ENCODE results near the gene MAP3K7. TPM values are rescaled to one million over a fixed set of nuclear protein-coding genes. Genes with fewer than 3 reads are reported as not detected.

MAP3K7 gene
- total RNA-seq, 2 donors from 2014 or later: 40.1 to 50.9 TPM

- Mint-ChIP-seq H3K4me1 (peaks cover 26% of the 10 kb centered on the region), H3K27ac (no peak overlapping the region), H3K9me3 (no peaks in the 10 kb centered on the region), H3K27me3 (ENCODE audit: insufficient read depth) (no peaks in the 10 kb centered on the region), H3K4me3 (no peak overlapping the region), H3K36me3 (ENCODE audit: low read depth) (no peaks in the 10 kb centered on the region)
- TF ChIP-seq, protein P1, sequence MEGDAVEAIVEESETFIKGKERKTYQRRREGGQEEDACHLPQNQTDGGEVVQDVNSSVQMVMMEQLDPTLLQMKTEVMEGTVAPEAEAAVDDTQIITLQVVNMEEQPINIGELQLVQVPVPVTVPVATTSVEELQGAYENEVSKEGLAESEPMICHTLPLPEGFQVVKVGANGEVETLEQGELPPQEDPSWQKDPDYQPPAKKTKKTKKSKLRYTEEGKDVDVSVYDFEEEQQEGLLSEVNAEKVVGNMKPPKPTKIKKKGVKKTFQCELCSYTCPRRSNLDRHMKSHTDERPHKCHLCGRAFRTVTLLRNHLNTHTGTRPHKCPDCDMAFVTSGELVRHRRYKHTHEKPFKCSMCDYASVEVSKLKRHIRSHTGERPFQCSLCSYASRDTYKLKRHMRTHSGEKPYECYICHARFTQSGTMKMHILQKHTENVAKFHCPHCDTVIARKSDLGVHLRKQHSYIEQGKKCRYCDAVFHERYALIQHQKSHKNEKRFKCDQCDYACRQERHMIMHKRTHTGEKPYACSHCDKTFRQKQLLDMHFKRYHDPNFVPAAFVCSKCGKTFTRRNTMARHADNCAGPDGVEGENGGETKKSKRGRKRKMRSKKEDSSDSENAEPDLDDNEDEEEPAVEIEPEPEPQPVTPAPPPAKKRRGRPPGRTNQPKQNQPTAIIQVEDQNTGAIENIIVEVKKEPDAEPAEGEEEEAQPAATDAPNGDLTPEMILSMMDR (conservative IDR thresholded peaks at IDR 0.05): no peak
- Histone ChIP-seq H3K4me3 (ENCODE audit: low read length) (no peak overlapping the region), H3K9me3 (ENCODE audit: control insufficient read depth, low read length) (no peaks in the 10 kb centered on the region), H3K9ac (ENCODE audit: extremely low read depth, low read length, poor library complexity, severe bottlenecking) (no peak overlapping the region), H3K4me1 (ENCODE audit: control insufficient read depth, insufficient read depth, low read length) (peaks cover 10% of the 10 kb centered on the region), H3K27ac (ENCODE audit: low read depth, low read length) (no peak overlapping the region), H3K27me3 (ENCODE audit: control insufficient read depth, insufficient read depth, low read length, poor library complexity, severe bottlenecking) (no peaks in the 10 kb centered on the region), H3K36me3 (ENCODE audit: control insufficient read depth, insufficient read depth, low read length) (no peaks in the 10 kb centered on the region)
- DNase-seq: no peak
- 83 to 100% methylated on average over 1 to 2 of the region's 2 CpGs for WGBS, 2 experiments (ENCODE audit: insufficient coverage in 1 of 2, insufficient read length in 1 of 2)
Measured at GRCh38 chr6:90493332-90493731, 93.5 kb downstream of the MAP3K7 start.

GRCh38 chr6:90492798-90493197 is 94.1 kb downstream of the MAP3K7 start:
- Histone ChIP-seq H3K4me1 (ENCODE audit: control insufficient read depth, insufficient read depth, low read length) (peaks cover 10% of the 10 kb centered on the region), H3K9ac (ENCODE audit: extremely low read depth, low read length, poor library complexity, severe bottlenecking) (no peak overlapping the region), H3K27ac (ENCODE audit: low read depth, low read length) (no peak overlapping the region), H3K27me3 (ENCODE audit: control insufficient read depth, insufficient read depth, low read length, poor library complexity, severe bottlenecking) (no peaks in the 10 kb centered on the region), H3K36me3 (ENCODE audit: control insufficient read depth, insufficient read depth, low read length) (no peaks in the 10 kb centered on the region), H3K4me3 (ENCODE audit: low read length) (no peak overlapping the region), H3K9me3 (ENCODE audit: control insufficient read depth, low read length) (no peaks in the 10 kb centered on the region)
- TF ChIP-seq, protein P1 (conservative IDR thresholded peaks at IDR 0.05): peak; percentile 23
- WGBS, 2 experiments (ENCODE audit: insufficient coverage in 1 of 2, insufficient read length in 1 of 2): 89 to 93% methylated on average over 3 to 6 of the region's 6 CpGs
- H3K9me3 Mint-ChIP-seq: no peaks in the 10 kb centered on the region
- no peaks in the 10 kb centered on the region for H3K36me3 Mint-ChIP-seq (ENCODE audit: low read depth)
- peaks cover 26% of the 10 kb centered on the region for H3K4me1 Mint-ChIP-seq
- no peak for DNase-seq
- no peak overlapping the region for H3K4me3 Mint-ChIP-seq
- H3K27me3 Mint-ChIP-seq (ENCODE audit: insufficient read depth): no peaks in the 10 kb centered on the region
- H3K27ac Mint-ChIP-seq: no peak overlapping the region

- no peak overlapping the region for H3K27ac Mint-ChIP-seq
Measured at GRCh38 chr6:90492369-90492768, 94.5 kb downstream of the MAP3K7 start.

More at GRCh38 chr6:90492369-90492768, 94.5 kb downstream of the MAP3K7 start:
- Mint-ChIP-seq H3K27me3 (ENCODE audit: insufficient read depth) (no peaks in the 10 kb centered on the region), H3K9me3 (no peaks in the 10 kb centered on the region), H3K4me1 (peaks cover 26% of the 10 kb centered on the region), H3K36me3 (ENCODE audit: low read depth) (no peaks in the 10 kb centered on the region), H3K4me3 (no peak overlapping the region)
- Histone ChIP-seq H3K4me1 (ENCODE audit: control insufficient read depth, insufficient read depth, low read length) (peaks cover 10% of the 10 kb centered on the region), H3K36me3 (ENCODE audit: control insufficient read depth, insufficient read depth, low read length) (no peaks in the 10 kb centered on the region), H3K27ac (ENCODE audit: low read depth, low read length) (no peak overlapping the region), H3K9ac (ENCODE audit: extremely low read depth, low read length, poor library complexity, severe bottlenecking) (no peak overlapping the region), H3K27me3 (ENCODE audit: control insufficient read depth, insufficient read depth, low read length, poor library complexity, severe bottlenecking) (no peaks in the 10 kb centered on the region), H3K4me3 (ENCODE audit: low read length) (no peak overlapping the region), H3K9me3 (ENCODE audit: control insufficient read depth, low read length) (no peaks in the 10 kb centered on the region)
- 77 to 80% methylated on average over 1 of the region's 1 CpG for WGBS, 2 experiments (ENCODE audit: insufficient coverage in 1 of 2, insufficient read length in 1 of 2)
- TF ChIP-seq, protein P1 (conservative IDR thresholded peaks at IDR 0.05): no peak
- no peak for DNase-seq

All from endodermal cell (in vitro differentiated cells).